K562 (cell line): Measurements from ENCODE around the gene GPRC5B. TPM values are rescaled to one million over a fixed set of nuclear protein-coding genes. Genes with fewer than 3 reads are reported as not detected.

ENCODE experiments used
- ATAC-seq: fragments of 200-7000 bp; cut with Tn5 transposase; 3 replicates; pipeline ENCODE4 v1.9.1; 2020; ENCODE audit warnings: moderate library complexity
- BruUV-seq: library from RNA; stranded (reverse); fragments of 400-500 nt; replicated peaks from 2 replicates; lab custom pipeline; 2021; lab: Mats Ljungman, UMichigan
- CTCF ChIA-PET: fragments of 300-600 bp; formaldehyde crosslinking; extraction: SDS; loops from one replicate; lab custom pipeline; 2021; ENCODE audit warnings: low intra/inter-chr PET ratio; lab: Yijun Ruan, JAX
- POLR2A ChIA-PET: fragments of 300-600, 350-650 bp; sonication (Branson Sonifier 250); formaldehyde crosslinking; extraction: SDS; loops from one replicate; lab custom pipeline; 2021; ENCODE audit warnings: antibody characterized with exemption, inconsistent platforms; lab: Yijun Ruan, JAX
- DNase-seq, 4 experiments: peaks; one replicate each; pipeline versions ENCODE4 v3.0.0 to v3.0.0-alpha.2; 2011 to 2018; ENCODE audit warnings: low spot score in 3 of 4, mixed read lengths in 3 of 4; ENCODE audit errors: extremely low read depth in 1 of 4
- FAIRE-seq: peaks from 2 replicates; lab custom pipeline; 2011; peaks lifted over from hg19 to GRCh38; lab: Jason Lieb, UNC
- H2AFZ ChIP-seq: 2 replicates; pipeline ENCODE4 v1.6.0; 2011; ENCODE audit warnings: low read depth, low read length, control low read depth, inconsistent platforms
- H3K27ac ChIP-seq: fragments of 200-600 bp; 3 replicates; pipeline ENCODE4 v1.8.0; 2011; ENCODE audit warnings: low read depth, mild to moderate bottlenecking, control low read depth, inconsistent platforms, low read length, moderate library complexity, mixed read lengths; ENCODE audit errors: extremely low read depth
- H3K27me3 ChIP-seq, 2 experiments: fragments of 300-600 bp in 1 of 2; 2 replicates in 1 of 2; 3 replicates in 1 of 2; pipeline versions ENCODE4 v1.6.0 to v1.8.0; 2011; ENCODE audit warnings: inconsistent platforms in 2 of 2, low read length in 2 of 2, mild to moderate bottlenecking in 1 of 2, mixed read lengths in 1 of 2, moderate library complexity in 1 of 2; ENCODE audit not compliant: control insufficient read depth in 2 of 2, insufficient read depth in 2 of 2
- H3K36me3 ChIP-seq: fragments of 300-600 bp; 3 replicates; pipeline ENCODE4 v1.8.0; 2011; ENCODE audit warnings: mild to moderate bottlenecking, low read length, inconsistent platforms; ENCODE audit not compliant: control insufficient read depth, insufficient read depth
- H3K4me1 ChIP-seq, 2 experiments: fragments of 200-600 bp in 1 of 2; replicated peaks in 1 of 2; 2 replicates in 1 of 2; 3 replicates in 1 of 2; pipeline versions ENCODE4 v1.5.1 to v1.8.0; 2011; ENCODE audit warnings: inconsistent platforms in 2 of 2, low read length in 2 of 2, mild to moderate bottlenecking in 1 of 2, mixed read lengths in 1 of 2, moderate library complexity in 1 of 2; ENCODE audit not compliant: control insufficient read depth in 2 of 2, insufficient read depth in 2 of 2
- H3K4me2 ChIP-seq: 2 replicates; pipeline ENCODE4 v1.6.1; 2011; ENCODE audit warnings: low read length, control low read depth, inconsistent platforms, mixed read lengths; ENCODE audit not compliant: insufficient read depth
- H3K4me3 ChIP-seq: fragments of 200-600 bp; sonication (generic), shearing (Covaris generic); 2 replicates; pipeline ENCODE4 v1.5.1; 2016; ENCODE audit warnings: control low read depth, inconsistent platforms
- H3K79me2 ChIP-seq: fragments of 200-600 bp; 3 replicates; pipeline ENCODE4 v1.8.0; 2011; ENCODE audit warnings: low read length, inconsistent platforms; ENCODE audit not compliant: control insufficient read depth, insufficient read depth
- H3K9ac ChIP-seq, 2 experiments: 2 replicates each; pipeline versions ENCODE4 v1.6.0 to v1.6.1; 2011; ENCODE audit warnings: low read depth in 2 of 2, low read length in 2 of 2, control low read depth in 1 of 2, inconsistent platforms in 1 of 2, mild to moderate bottlenecking in 1 of 2, mixed read lengths in 1 of 2; ENCODE audit not compliant: insufficient read depth in 1 of 2
- H3K9me1 ChIP-seq: one replicate; pipeline ENCODE4 v1.6.0; 2011; ENCODE audit warnings: inconsistent platforms, mild to moderate bottlenecking, low read length, moderate library complexity; ENCODE audit not compliant: control insufficient read depth, insufficient read depth
- H3K9me3 ChIP-seq: replicated peaks from 2 replicates; pipeline ENCODE4 v1.5.1; 2011; ENCODE audit warnings: low read depth, low read length, inconsistent platforms; ENCODE audit not compliant: control insufficient read depth, insufficient read depth
- H4K20me1 ChIP-seq: replicated peaks from 2 replicates; pipeline ENCODE4 v1.6.1; 2011; ENCODE audit warnings: low read length, inconsistent platforms, mixed read lengths; ENCODE audit not compliant: control insufficient read depth, insufficient read depth
- CBFA2T3 ChIP-seq: fragments of 450-650 bp; IDR thresholded peaks from 2 replicates; pipeline ENCODE4 v1.6.1; 2017
- CBFB ChIP-seq: sonication (generic); formaldehyde crosslinking; IDR thresholded peaks from 2 replicates; pipeline ENCODE4 v1.4.0; 2020; ENCODE audit warnings: mild to moderate bottlenecking, missing genetic modification reagents
- DMBX1 ChIP-seq: fragments of 250-450 bp; sonication (Bioruptor Pico); IDR thresholded peaks from 2 replicates; pipeline ENCODE4 v1.8.0; 2022; ENCODE audit warnings: inconsistent platforms, mild to moderate bottlenecking, moderate library complexity, borderline replicate concordance
- EWSR1 ChIP-seq: fragments of 450-650 bp; IDR thresholded peaks from 2 replicates; pipeline ENCODE4 v1.6.1; 2018; ENCODE audit warnings: borderline replicate concordance, mild to moderate bottlenecking, low read depth, moderate library complexity; ENCODE audit not compliant: partially characterized antibody
- FOSL1 ChIP-seq: fragments of 200-800 bp; sonication (Bioruptor generic); conservative IDR thresholded peaks from 2 replicates; pipeline ENCODE4 v1.6.1; 2016; ENCODE audit warnings: missing genetic modification characterization, missing compliant biosample characterization
- L3MBTL2 ChIP-seq: fragments of 450-650 bp; IDR thresholded peaks from 2 replicates; pipeline ENCODE4 v1.6.1; 2016; ENCODE audit warnings: mild to moderate bottlenecking, moderate library complexity
- NFE2 ChIP-seq: IDR thresholded peaks from 2 replicates; pipeline ENCODE4 v1.6.1; 2014; ENCODE audit warnings: antibody characterized with exemption, low read depth
- NFIX ChIP-seq: fragments of 250-450 bp; sonication (Bioruptor Pico); IDR thresholded peaks from 2 replicates; pipeline ENCODE4 v1.4.0; 2020; ENCODE audit warnings: low read depth, mild to moderate bottlenecking, moderate library complexity
- SAFB ChIP-seq: fragments of 200-400 bp; formaldehyde crosslinking; IDR thresholded peaks from 2 replicates; pipeline ENCODE4 v1.6.1; 2017; ENCODE audit warnings: low read depth, low read length, borderline replicate concordance
- TAL1 ChIP-seq: fragments of 450-650 bp; IDR thresholded peaks from 2 replicates; pipeline ENCODE4 v1.6.1; 2016; ENCODE audit warnings: mild to moderate bottlenecking
- ZNF586 ChIP-seq: fragments of 450-650 bp; formaldehyde crosslinking; conservative IDR thresholded peaks from 2 replicates; pipeline ENCODE4 v1.4.0; 2020; ENCODE audit warnings: mild to moderate bottlenecking, moderate library complexity
- WGBS: fragments of 100-300 bp; shearing (Covaris generic); methylation state at CpG from one replicate; pipeline ENCODE4 v1.1.6; 2016; ENCODE audit warnings: low coverage, mixed read lengths; ENCODE audit not compliant: insufficient coverage; ENCODE audit errors: missing lambda C conversion rate; 5-methylcytosine and 5-hydroxymethylcytosine counted together
- in situ Hi-C: fragments of 300-500 bp; cut with MboI; formaldehyde crosslinking; loops from 4 replicates; pipeline ENCODE4 v1.15.0; 2018; ENCODE audit warnings: inconsistent platforms, mixed read lengths
- intact Hi-C: fragments of 100-400 bp; cut with micrococcal nuclease; formaldehyde crosslinking; loops from 2 replicates; pipeline ENCODE4 v1.14.2; 2022
- polyA plus RNA-seq, 8 experiments: library from polyadenylated mRNA; depleted of rRNA in 4 of 8; stranded (reverse) in 5 of 8; unstranded in 3 of 8; fragments of >200 nt; fragmentation: Nextera tagmentation in 2 of 8; fragmentation: Illumina TruSeq in 1 of 8; extraction: Ambion mirVana in 2 of 8; extraction: Trizol in 1 of 8; gene quantifications; 2 replicates each; pipeline versions ENCODE4 v1.2.1 to v1.2.3, GENCODE V29; 2011 to 2014; ENCODE audit warnings: inconsistent platforms in 1 of 8, missing spikeins in 1 of 8
- total RNA-seq, 7 experiments: library from RNA; depleted of rRNA in 6 of 7; stranded (reverse); fragments of >200 nt in 6 of 7; fragmentation: Illumina TruSeq in 2 of 7; extraction: Trizol in 2 of 7; gene quantifications; 2 replicates each; pipeline versions ENCODE4 v1.2.1 to v1.2.3, GENCODE V29; 2011 to 2021; ENCODE audit warnings: low replicate concordance in 1 of 7
- TF ChIP-seq, protein P1 (sequence below): fragments of 250-450 bp; sonication (Bioruptor Pico); IDR thresholded peaks from 2 replicates; pipeline ENCODE4 v1.8.0; 2022; ENCODE audit warnings: inconsistent platforms, mild to moderate bottlenecking, moderate library complexity, borderline replicate concordance
- TF ChIP-seq, protein P2 (sequence below): fragments of 250-450 bp; sonication (Bioruptor Pico); IDR thresholded peaks from 2 replicates; pipeline ENCODE4 v1.9.0; 2021; ENCODE audit warnings: mild to moderate bottlenecking, inconsistent platforms
- TF ChIP-seq, protein P3 (sequence below): fragments of 450-650 bp; formaldehyde crosslinking; IDR thresholded peaks from 2 replicates; pipeline ENCODE4 v1.4.0; 2022; ENCODE audit warnings: mild to moderate bottlenecking, moderate library complexity

Gene GPRC5B
- total and polyA plus RNA-seq, 9 of the 15 experiments (the other 6 are each of a cell fraction or from before 2014, with no cell fraction given) = 0.65 to 5.5 (median 1.3) TPM

DNA sequence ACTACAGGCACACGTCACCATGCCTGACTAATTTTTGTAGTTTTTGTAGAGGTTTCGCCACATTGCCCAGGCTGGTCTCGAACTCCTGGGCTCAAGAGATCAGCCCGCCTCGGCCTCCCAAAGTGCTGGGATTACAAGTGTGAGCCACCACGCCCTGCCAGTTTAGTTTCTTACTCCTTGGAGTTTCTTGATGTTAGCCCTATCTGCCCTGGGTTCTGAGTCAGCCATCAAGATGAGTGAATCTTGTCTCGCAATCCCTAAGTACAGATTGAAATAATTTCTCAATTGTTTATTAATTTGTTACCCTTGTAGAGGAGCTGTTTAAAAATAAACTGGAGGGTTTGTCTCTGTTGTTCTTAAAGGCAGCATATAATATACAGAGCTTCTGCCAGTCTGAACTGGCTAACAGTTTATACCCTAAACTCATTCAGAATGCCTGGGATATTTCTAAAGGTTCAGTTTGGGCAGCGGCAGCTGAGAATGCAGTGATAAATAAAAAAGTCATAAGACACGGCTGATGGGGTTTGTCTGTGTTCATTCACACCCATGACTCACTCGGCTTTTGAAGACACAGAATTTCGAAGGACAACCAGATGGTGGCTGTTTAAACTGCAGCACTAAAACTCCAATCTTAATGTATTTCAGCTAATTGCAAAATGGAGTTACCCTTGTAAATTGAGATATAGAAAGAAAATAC is 39.6 kb downstream of the GPRC5B start:
- Histone ChIP-seq H2AFZ (0 out of 2 replicates have a peak overlapping the region, but pooled peaks have one; percentile 23), H3K4me1 (peaks cover 0 to 22% of the 10 kb centered on the region in 2 experiments; a peak in 2 of 5 replicates), H3K4me2 (no peak overlapping the region), H3K79me2 (no peaks in the 10 kb centered on the region), H4K20me1 (no peaks in the 10 kb centered on the region), H3K36me3 (no peaks in the 10 kb centered on the region), H3K9ac (no peak overlapping the region), H3K27ac (no peak overlapping the region; the same call in 2 of the 3 replicates), H3K27me3 (no peaks in the 10 kb centered on the region), H3K9me1 (no peaks in the 10 kb centered on the region), H3K4me3 (no peak overlapping the region), H3K9me3 (no peaks in the 10 kb centered on the region)
- ChIA-PET POLR2A (interaction anchor here (0.5 to 0.6 kb wide), 2 partner anchors 26 to 841 kb away, joined by 3 to 4 read pairs; no protein-coding TSS in a partner anchor), CTCF (no interaction called here)
- in situ Hi-C loops = no loop called here
- BruUV-seq = no TSS peak
- FAIRE-seq (no peak), DNase-seq (peak in 3 of 4 experiments; percentile 23 to 39 (median 35)), ATAC-seq (no peak)
- intact Hi-C loops = no loop called here
- 35% methylated on average over 11 of the region's 11 CpGs for WGBS
- TF ChIP-seq DMBX1 (CRISPR knock-in tag) (no peak), L3MBTL2 (peak; percentile 40; the same call in 1 of the 2 replicates), SAFB (no peak), CBFB (no peak), ZNF586 (CRISPR knock-in tag) (no peak), CBFA2T3 (peak; percentile 55; the same call in 1 of the 2 replicates), NFE2 (no peak), EWSR1 (no peak), FOSL1 (tag) (peak; percentile 82), TAL1 (0 out of 2 replicates have a peak, but pooled peaks have one; percentile 18), NFIX (no peak)
- TF ChIP-seq, protein P1, sequence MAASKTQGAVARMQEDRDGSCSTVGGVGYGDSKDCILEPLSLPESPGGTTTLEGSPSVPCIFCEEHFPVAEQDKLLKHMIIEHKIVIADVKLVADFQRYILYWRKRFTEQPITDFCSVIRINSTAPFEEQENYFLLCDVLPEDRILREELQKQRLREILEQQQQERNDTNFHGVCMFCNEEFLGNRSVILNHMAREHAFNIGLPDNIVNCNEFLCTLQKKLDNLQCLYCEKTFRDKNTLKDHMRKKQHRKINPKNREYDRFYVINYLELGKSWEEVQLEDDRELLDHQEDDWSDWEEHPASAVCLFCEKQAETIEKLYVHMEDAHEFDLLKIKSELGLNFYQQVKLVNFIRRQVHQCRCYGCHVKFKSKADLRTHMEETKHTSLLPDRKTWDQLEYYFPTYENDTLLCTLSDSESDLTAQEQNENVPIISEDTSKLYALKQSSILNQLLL (CRISPR knock-in tag) = no peak
- TF ChIP-seq, protein P2, sequence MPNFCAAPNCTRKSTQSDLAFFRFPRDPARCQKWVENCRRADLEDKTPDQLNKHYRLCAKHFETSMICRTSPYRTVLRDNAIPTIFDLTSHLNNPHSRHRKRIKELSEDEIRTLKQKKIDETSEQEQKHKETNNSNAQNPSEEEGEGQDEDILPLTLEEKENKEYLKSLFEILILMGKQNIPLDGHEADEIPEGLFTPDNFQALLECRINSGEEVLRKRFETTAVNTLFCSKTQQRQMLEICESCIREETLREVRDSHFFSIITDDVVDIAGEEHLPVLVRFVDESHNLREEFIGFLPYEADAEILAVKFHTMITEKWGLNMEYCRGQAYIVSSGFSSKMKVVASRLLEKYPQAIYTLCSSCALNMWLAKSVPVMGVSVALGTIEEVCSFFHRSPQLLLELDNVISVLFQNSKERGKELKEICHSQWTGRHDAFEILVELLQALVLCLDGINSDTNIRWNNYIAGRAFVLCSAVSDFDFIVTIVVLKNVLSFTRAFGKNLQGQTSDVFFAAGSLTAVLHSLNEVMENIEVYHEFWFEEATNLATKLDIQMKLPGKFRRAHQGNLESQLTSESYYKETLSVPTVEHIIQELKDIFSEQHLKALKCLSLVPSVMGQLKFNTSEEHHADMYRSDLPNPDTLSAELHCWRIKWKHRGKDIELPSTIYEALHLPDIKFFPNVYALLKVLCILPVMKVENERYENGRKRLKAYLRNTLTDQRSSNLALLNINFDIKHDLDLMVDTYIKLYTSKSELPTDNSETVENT (CRISPR knock-in tag) = no peak
- TF ChIP-seq, protein P3, sequence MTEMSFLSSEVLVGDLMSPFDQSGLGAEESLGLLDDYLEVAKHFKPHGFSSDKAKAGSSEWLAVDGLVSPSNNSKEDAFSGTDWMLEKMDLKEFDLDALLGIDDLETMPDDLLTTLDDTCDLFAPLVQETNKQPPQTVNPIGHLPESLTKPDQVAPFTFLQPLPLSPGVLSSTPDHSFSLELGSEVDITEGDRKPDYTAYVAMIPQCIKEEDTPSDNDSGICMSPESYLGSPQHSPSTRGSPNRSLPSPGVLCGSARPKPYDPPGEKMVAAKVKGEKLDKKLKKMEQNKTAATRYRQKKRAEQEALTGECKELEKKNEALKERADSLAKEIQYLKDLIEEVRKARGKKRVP (CRISPR knock-in tag) = no peak
